GM12873 (cell line): Measurements from ENCODE around the gene B9D1.

Experiments
- TF ChIP-seq, protein P1 (sequence below): IDR thresholded peaks from 2 replicates; pipeline ENCODE4 v1.5.1; 2012; ENCODE audit warnings: low read depth, mild to moderate bottlenecking, moderate library complexity, low read length, control low read depth; ENCODE audit not compliant: insufficient read depth; ENCODE audit errors: missing control alignments

B9D1 gene

DNA sequence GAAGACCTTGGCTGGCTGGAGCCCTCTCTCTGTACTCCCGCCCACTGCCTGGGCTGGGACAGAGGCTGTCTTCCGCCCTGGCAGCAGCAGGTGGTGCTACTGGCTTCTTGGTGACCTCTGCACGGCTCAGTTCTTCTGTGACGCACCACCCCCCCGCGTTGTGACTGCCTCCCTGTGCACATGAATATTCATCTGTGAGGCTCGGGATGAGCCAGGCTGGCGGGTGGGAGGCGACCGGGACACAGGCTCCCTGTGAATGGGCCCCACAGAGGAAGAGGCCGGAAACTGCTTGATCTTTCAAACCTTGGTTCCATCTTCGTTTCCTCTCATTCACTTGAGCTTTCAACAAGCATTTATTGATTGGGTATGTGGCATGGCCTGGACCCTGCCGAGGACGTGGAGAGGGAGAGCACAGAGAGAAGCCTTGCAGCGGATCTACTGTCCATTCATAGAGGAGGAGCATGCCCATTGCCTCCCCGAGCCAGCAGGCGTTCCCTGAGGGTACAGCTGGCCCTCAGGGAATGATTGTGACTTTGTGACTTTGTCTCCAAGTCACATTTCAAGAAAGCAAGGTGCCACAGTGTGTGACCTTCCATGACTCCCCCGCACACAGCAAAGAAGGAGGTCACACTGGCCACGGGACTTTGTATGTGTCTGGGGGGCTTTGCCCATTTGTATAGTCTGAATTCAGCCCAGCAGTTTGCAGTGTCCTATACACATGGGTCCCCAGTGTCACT, 45.0 kb downstream of the B9D1 start:
- TF ChIP-seq, protein P1, sequence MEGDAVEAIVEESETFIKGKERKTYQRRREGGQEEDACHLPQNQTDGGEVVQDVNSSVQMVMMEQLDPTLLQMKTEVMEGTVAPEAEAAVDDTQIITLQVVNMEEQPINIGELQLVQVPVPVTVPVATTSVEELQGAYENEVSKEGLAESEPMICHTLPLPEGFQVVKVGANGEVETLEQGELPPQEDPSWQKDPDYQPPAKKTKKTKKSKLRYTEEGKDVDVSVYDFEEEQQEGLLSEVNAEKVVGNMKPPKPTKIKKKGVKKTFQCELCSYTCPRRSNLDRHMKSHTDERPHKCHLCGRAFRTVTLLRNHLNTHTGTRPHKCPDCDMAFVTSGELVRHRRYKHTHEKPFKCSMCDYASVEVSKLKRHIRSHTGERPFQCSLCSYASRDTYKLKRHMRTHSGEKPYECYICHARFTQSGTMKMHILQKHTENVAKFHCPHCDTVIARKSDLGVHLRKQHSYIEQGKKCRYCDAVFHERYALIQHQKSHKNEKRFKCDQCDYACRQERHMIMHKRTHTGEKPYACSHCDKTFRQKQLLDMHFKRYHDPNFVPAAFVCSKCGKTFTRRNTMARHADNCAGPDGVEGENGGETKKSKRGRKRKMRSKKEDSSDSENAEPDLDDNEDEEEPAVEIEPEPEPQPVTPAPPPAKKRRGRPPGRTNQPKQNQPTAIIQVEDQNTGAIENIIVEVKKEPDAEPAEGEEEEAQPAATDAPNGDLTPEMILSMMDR, result peak; percentile 60

DNA sequence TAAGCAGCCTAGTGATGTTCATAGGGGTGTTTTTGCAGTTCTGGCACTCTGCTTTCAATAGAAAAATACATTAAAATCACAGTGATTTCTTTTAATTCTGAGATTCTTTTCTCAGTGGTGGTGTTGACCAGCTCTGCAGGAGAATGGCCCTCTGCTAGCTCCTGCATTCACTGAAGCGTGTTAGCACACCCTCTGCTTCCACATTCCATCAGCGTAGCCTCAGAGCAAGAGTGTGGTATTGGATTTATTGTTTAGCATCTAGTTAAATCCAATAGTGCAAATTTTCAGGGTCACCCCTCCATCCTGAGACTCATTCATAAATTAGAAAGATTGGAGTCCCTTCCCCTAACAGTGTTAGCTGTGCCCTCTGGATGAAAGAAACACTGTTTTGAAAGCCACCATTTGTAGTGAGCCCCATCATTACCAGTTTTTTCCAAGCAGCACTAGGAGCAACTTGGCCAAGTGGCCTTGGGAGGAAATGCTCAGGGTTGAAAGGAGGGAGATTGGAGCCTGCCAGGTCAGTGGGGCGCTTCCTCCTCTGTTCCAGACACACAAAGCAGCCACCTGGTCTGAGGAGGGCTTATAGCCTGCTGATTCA, 45.7 kb downstream of the B9D1 start:
- TF ChIP-seq, protein P1, result no peak

DNA sequence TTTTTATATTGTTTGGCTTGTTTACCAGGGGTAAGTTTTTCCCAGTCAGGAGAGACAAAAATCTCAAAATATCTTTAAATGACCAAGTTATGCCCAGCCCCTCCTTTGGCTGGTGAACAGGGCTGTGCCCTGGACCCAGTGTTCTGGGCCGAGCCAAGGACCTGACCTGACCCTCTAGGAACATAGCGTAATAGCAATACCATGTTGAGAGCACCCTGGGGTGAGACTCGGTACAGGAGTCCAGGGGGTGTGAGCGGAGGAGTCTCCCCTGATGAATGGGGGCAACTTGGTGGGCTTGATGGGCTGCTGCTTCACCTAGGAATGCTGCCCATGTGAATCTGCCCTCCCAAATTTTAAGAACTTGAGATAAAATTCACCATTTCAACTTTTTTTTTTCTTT, 47.4 kb downstream of the B9D1 start:
- TF ChIP-seq, protein P1, result no peak

DNA sequence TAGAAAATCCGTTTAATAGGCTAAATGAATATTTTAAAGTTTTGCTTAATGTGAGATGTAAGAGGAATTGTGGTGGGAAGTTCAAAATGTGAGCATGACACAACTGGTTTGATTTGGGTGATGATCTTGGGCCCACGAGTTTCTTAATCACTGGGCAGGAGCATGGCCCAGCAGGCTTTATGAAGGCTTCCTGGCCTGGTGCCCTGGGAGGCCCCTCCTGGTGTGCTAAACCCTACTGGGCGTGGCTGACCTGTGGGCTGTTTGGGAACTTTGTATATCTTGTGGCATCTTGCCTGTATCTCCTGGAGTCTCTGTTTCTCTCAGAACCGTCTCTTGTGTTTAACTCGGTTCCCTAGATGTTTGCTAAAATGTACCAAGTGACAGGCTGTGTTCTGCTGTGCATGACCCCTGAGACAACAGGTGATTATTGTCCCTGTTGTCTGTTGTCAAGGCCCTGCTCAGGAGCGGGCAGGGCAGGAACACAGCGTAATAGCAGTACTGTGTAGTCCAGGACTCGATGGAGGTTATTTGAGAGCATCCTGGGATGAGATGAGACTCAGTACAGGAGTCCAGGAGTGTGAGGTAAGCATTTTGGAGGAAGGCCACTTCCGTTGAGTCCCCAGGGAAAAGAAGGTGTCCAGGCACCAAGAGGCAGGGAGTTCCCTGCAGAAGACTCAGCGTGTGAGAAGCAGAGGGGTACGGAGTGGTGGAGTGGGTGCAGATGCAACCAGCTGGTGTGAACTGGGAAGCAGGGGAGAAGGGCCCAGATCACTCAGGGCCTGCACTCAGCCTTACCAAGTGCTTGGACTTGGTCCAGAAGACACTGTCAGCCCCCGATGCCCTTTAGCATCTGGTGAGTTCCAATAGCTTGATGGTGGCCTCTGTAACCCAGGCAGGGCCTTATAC, 48.5 kb downstream of the B9D1 start:
- TF ChIP-seq, protein P1, result no peak

DNA sequence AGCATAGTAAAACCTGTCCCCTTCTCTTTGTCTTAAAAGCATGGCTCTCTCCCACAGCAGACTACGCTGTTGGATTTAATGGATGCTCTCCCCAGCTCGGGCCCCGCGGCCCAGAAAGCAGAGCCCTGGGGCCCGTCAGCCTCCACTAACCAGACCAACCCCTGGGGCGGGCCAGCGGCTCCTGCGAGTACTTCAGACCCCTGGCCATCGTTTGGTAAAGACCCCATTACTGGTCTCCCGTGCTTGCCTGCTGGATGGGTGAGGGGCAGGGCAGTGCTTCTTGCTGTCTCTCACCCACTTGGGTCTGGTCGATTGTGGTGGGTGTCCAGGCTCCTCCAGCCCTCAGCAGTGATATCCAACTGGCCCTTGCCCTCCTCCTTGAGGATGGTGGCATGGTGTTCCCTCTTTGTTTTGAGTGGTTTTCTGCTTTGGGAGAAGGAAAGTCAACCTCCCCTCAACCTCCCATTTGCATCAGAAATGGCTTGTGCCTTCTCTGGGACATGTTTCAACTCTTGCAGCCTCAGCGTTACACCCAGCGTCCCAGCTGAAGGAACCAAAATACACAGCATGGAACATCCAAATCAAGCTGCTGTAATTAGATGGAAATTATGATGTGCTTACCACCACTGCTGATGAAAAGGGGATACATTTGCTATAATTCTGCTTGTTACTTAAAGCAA, 49.3 kb downstream of the B9D1 start:
- TF ChIP-seq, protein P1, result no peak

DNA sequence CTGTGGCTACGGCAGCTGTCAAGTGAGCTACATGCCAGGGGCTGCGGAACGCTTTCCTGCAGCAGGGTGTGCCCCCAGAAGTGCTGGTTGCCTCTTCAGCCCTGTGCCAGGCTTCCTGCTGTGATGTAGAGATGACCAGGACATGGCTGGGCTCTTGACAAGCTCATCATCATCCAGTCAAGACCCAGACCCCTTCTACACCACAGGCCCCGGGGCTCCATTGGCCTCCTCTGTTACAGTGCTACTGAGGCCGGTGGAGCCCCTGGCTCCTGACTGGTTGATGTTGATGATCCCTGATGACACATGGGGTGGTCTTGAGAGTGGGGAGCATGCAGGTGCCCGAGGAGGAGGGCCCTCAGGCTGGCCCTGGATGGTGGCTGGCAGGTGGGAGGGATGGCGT, 50.1 kb downstream of the B9D1 start:
- TF ChIP-seq, protein P1, result no peak
